ENCODE measurements around the gene DSTN. TPM values are rescaled to one million over a fixed set of nuclear protein-coding genes. Genes with fewer than 3 reads are reported as not detected.

DSTN gene
- total RNA-seq, 1 experiment from 2014 or later, result 110 TPM

DNA sequence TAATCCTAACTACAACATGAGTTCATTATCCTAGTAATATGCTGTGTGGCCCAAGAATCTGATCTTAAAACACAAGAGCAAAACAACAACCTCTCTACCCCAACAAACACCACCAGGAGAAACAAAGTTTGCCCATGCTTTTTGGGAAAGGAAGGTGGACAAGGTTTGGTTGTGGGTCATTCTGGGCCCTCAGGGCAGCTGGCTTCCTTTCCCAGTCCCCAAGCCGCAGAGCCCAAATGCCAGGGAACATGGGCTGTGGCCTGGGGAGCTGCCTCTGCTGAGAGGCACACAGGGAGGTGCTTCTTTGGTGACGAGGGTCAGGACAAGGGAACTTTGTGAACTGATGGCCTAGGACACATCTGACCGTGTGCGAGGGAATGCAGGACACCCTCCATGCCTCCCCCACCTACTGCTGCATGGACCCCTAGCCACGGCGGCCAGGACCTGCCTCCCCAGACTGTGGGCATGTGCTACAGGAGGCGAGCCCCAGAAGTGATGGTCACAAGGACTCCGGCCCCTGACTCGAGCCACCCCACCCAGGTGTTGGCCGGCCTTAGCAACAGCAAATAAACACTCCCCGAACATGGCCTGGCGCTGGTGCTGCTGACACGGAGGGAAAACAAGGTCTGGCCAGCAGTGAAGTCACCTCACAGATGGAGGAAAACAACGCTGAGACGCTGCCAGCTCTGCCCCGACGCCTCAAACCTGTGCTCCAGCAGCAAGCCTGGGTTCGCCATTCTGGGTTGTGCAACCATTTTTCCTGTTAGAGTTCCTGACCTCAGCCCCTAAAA is 56.5 kb downstream of the DSTN start:
- Mint-ChIP-seq H3K4me3 (ENCODE audit: low read depth, unreplicated experiment) (no peak overlapping the region), H3K36me3 (ENCODE audit: insufficient read depth, unreplicated experiment) (peaks cover 15% of the 10 kb centered on the region), H3K27ac (ENCODE audit: unreplicated experiment) (no peak overlapping the region), H3K9me3 (ENCODE audit: low read depth, unreplicated experiment) (no peaks in the 10 kb centered on the region), H3K4me1 (ENCODE audit: low read depth, unreplicated experiment) (no peaks in the 10 kb centered on the region), H3K27me3 (ENCODE audit: unreplicated experiment) (no peaks in the 10 kb centered on the region)
- DNase-seq, result no peak
- TF ChIP-seq CTCF (IDR thresholded peaks at IDR 0.05; ENCODE audit: unreplicated experiment), result no peak
- CTCF ChIA-PET, result interaction anchor here (0.6 kb wide), 1 partner anchor 123 kb away, joined by 3 read pairs; no protein-coding TSS in a partner anchor
- intact Hi-C loops (cut with micrococcal nuclease; ENCODE audit: unreplicated experiment), result no loop called here
- BruUV-seq (replicated peaks), result no TSS peak

GRCh38 chr20:17627101-17627955 is 57.5 kb downstream of the DSTN start:
- Mint-ChIP-seq H3K27ac (ENCODE audit: unreplicated experiment) (no peak overlapping the region), H3K4me1 (ENCODE audit: low read depth, unreplicated experiment) (no peaks in the 10 kb centered on the region), H3K36me3 (ENCODE audit: insufficient read depth, unreplicated experiment) (peaks cover 15% of the 10 kb centered on the region), H3K9me3 (ENCODE audit: low read depth, unreplicated experiment) (no peaks in the 10 kb centered on the region), H3K4me3 (ENCODE audit: low read depth, unreplicated experiment) (no peak overlapping the region), H3K27me3 (ENCODE audit: unreplicated experiment) (no peaks in the 10 kb centered on the region)
- TF ChIP-seq CTCF (IDR thresholded peaks at IDR 0.05; ENCODE audit: unreplicated experiment), result no peak
- CTCF ChIA-PET, result no interaction called here
- intact Hi-C loops (cut with micrococcal nuclease; ENCODE audit: unreplicated experiment), result no loop called here
- no TSS peak for BruUV-seq (replicated peaks)
- DNase-seq, result no peak

GRCh38 chr20:17628101-17628841 is 58.4 kb downstream of the DSTN start:
- intact Hi-C loops (cut with micrococcal nuclease; ENCODE audit: unreplicated experiment), result no loop called here
- no TSS peak for BruUV-seq (replicated peaks)
- no peak for DNase-seq
- TF ChIP-seq CTCF (IDR thresholded peaks at IDR 0.05; ENCODE audit: unreplicated experiment), result no peak
- CTCF ChIA-PET, result no interaction called here
- no peaks in the 10 kb centered on the region for H3K9me3 Mint-ChIP-seq (ENCODE audit: low read depth, unreplicated experiment)
- H3K36me3 Mint-ChIP-seq (ENCODE audit: insufficient read depth, unreplicated experiment), result peaks cover 15% of the 10 kb centered on the region
- H3K27me3 Mint-ChIP-seq (ENCODE audit: unreplicated experiment), result no peaks in the 10 kb centered on the region
- no peak overlapping the region for H3K27ac Mint-ChIP-seq (ENCODE audit: unreplicated experiment)
- no peak overlapping the region for H3K4me3 Mint-ChIP-seq (ENCODE audit: low read depth, unreplicated experiment)
- H3K4me1 Mint-ChIP-seq (ENCODE audit: low read depth, unreplicated experiment), result no peaks in the 10 kb centered on the region

DNA sequence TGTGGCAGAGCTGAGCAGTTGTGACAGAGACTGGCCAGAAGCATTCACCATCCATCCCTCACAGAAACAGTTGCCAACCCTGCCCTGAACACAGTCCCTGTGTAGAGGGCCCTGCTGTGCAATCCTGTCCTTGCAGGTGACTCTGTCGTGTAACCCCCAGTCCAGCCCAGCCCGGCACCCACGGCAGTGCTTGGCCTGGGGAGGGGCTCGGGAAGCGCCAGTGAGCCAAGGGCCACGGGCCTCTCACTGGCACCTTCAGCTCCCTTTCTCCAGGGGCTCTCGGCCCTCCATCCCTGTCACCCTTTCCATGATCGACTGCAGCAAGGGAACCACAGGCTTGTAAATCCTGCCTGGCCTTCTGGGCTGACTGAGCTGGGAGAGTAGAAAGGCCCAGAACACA is 59.1 kb downstream of the DSTN start:
- CTCF ChIA-PET, result no interaction called here
- H3K27me3 Mint-ChIP-seq (ENCODE audit: unreplicated experiment), result no peaks in the 10 kb centered on the region
- H3K27ac Mint-ChIP-seq (ENCODE audit: unreplicated experiment), result no peak overlapping the region
- no peak for TF ChIP-seq CTCF (IDR thresholded peaks at IDR 0.05; ENCODE audit: unreplicated experiment)
- no TSS peak for BruUV-seq (replicated peaks)
- no peaks in the 10 kb centered on the region for H3K9me3 Mint-ChIP-seq (ENCODE audit: low read depth, unreplicated experiment)
- H3K4me1 Mint-ChIP-seq (ENCODE audit: low read depth, unreplicated experiment), result no peaks in the 10 kb centered on the region
- no peak overlapping the region for H3K4me3 Mint-ChIP-seq (ENCODE audit: low read depth, unreplicated experiment)
- H3K36me3 Mint-ChIP-seq (ENCODE audit: insufficient read depth, unreplicated experiment), result peaks cover 15% of the 10 kb centered on the region
- intact Hi-C loops (cut with micrococcal nuclease; ENCODE audit: unreplicated experiment), result no loop called here
- no peak for DNase-seq
